ENCODE results near the gene FHOD3.

Gene FHOD3

GRCh38 chr18:36653141-36653869 is 355.8 kb downstream of the FHOD3 start:
- FAIRE-seq = peak; percentile 16
- TF ChIP-seq CTCF (IDR thresholded peaks at IDR 0.05; ENCODE audit: insufficient read depth, missing control alignments) = no peak

GRCh38 chr18:36653870-36654269 is 356.4 kb downstream of the FHOD3 start:
- FAIRE-seq = no peak
- TF ChIP-seq CTCF (IDR thresholded peaks at IDR 0.05; ENCODE audit: insufficient read depth, missing control alignments) = no peak
- DNase-seq (ENCODE audit: insufficient read length, low spot score) = no peak

More at GRCh38 chr18:36653141-36653869, 355.8 kb downstream of the FHOD3 start:
- no peak for DNase-seq (ENCODE audit: insufficient read length, low spot score)

GRCh38 chr18:36655074-36655473 is 357.6 kb downstream of the FHOD3 start:
- no peak for DNase-seq (ENCODE audit: insufficient read length, low spot score)
- FAIRE-seq = peak; percentile 58
- no peak for TF ChIP-seq CTCF (IDR thresholded peaks at IDR 0.05; ENCODE audit: insufficient read depth, missing control alignments)

- no peak for TF ChIP-seq CTCF (IDR thresholded peaks at IDR 0.05; ENCODE audit: insufficient read depth, missing control alignments)
- no peak for FAIRE-seq
- DNase-seq (ENCODE audit: insufficient read length, low spot score) = no peak
Measured at GRCh38 chr18:36655930-36656329, 358.4 kb downstream of the FHOD3 start.

GRCh38 chr18:36658611-36659010 is 361.1 kb downstream of the FHOD3 start:
- FAIRE-seq (peak; percentile 84), DNase-seq (ENCODE audit: insufficient read length, low spot score) (no peak)
- TF ChIP-seq CTCF (IDR thresholded peaks at IDR 0.05; ENCODE audit: insufficient read depth, missing control alignments) = no peak

GRCh38 chr18:36660311-36660710 is 362.8 kb downstream of the FHOD3 start:
- no peak for TF ChIP-seq CTCF (IDR thresholded peaks at IDR 0.05; ENCODE audit: insufficient read depth, missing control alignments)
- FAIRE-seq (no peak), DNase-seq (ENCODE audit: insufficient read length, low spot score) (no peak)

GRCh38 chr18:36661999-36662398 is 364.5 kb downstream of the FHOD3 start:
- FAIRE-seq (no peak), DNase-seq (ENCODE audit: insufficient read length, low spot score) (no peak)
- peak; percentile 49 for TF ChIP-seq CTCF (IDR thresholded peaks at IDR 0.05; ENCODE audit: insufficient read depth, missing control alignments)
